LNCAP (cell line): ENCODE data around the gene FRMD8.
A peak's percentile ranks its signal among the peaks of the same experiment; 100 is the strongest.

ENCODE experiments used
- TF ChIP-seq, protein P1 (sequence below): fragments of 450-650 bp; IDR thresholded peaks from 2 replicates; pipeline ENCODE4 v1.5.1; 2017; ENCODE audit warnings: mild to moderate bottlenecking

The FRMD8 gene

DNA sequence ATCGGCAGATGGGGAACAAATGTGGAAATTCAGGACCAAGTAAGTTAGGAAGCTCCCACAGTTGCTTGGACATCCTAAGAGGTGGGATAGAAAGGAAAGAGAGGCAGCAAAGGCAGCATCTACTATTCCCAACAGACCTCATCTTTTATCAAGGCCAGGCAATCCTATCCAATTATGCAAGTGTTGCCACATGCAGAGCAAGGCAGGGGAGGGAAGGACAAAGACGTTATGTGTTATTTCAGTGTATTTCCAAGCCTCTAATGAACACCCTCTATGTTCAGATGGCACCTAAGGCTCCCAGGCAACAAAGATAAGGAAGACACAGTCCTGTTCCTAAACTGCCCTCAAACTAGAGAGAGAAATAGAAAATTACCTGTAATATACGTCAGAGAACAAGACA, 22.7 kb upstream of the FRMD8 start:
- TF ChIP-seq, protein P1, sequence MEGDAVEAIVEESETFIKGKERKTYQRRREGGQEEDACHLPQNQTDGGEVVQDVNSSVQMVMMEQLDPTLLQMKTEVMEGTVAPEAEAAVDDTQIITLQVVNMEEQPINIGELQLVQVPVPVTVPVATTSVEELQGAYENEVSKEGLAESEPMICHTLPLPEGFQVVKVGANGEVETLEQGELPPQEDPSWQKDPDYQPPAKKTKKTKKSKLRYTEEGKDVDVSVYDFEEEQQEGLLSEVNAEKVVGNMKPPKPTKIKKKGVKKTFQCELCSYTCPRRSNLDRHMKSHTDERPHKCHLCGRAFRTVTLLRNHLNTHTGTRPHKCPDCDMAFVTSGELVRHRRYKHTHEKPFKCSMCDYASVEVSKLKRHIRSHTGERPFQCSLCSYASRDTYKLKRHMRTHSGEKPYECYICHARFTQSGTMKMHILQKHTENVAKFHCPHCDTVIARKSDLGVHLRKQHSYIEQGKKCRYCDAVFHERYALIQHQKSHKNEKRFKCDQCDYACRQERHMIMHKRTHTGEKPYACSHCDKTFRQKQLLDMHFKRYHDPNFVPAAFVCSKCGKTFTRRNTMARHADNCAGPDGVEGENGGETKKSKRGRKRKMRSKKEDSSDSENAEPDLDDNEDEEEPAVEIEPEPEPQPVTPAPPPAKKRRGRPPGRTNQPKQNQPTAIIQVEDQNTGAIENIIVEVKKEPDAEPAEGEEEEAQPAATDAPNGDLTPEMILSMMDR: no peak

DNA sequence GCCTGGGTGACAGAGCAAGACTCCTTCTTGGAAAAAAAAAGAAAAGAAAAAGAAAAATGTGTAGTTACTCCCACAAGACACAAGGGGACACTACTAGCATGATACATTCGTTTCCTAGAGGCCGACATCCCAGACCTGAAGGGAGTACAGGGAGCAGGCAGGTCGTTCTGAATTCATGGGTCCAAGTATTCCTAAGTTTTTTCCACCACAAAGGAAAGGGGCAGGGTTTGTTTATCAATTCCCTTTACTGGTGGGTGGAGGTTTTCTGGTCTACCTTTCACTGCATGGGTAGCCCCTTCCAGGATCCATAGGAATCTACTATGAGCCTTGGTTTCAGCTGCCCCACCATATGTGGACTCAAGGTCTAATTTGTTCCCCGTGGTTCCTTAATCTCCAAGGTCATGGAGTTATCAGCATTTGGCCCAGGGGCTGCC, 20.1 kb upstream of the FRMD8 start:
- TF ChIP-seq, protein P1: peak; percentile 77

DNA sequence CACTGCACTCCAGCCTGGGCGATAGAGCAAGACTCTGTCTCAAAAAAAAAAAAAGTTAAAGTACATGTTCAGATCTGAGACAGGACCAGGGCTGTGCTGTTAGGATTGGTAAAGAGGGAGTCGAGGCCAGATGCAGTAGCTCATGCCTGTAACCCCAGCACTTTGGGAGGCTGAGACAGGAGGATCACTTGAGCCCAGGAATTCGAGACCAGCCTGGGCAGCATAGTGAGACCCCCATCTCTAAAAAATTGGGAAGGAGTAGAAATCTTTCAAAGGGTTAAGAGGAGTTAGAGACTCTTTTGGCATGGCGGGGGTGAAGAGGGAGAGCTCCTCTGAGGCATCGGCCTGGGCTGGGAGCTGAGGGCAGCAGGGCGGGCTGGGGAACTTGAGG, 15.8 kb upstream of the FRMD8 start:
- TF ChIP-seq, protein P1: no peak

DNA sequence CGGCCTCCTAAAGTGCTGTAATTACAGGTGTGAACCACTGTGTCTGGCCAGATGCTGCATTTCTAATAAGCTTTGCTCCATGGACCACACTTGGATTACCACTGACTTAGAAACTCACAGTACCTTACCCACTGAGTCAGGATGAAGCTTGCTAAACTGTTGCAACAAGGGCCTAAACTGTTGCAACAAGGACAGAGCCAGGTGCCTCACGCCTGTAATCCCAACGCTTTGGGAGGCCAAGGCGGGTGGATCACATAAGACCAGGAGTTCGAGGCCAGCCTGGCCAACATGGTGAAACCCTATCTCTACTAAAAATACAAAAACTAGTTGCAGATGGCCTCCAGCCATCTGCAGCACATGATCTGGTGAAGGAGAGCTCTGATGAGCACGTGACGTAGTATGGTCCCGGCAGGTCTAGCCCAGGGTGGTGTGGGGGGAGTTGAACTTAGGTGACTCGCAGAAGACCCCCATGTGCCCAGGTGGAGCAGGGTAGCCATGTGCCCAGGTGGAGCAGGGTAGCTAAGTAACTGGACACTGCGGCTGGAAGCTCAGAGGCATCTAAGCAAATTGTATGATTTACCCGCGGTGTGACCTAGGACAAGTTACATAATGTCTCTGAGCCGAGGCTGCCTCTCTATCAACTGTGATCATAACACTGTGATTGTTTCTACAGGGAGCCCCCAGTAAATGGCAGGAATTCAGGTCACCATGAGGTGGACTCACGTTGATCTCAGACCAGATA, 12.4 kb upstream of the FRMD8 start:
- TF ChIP-seq, protein P1: no peak

DNA sequence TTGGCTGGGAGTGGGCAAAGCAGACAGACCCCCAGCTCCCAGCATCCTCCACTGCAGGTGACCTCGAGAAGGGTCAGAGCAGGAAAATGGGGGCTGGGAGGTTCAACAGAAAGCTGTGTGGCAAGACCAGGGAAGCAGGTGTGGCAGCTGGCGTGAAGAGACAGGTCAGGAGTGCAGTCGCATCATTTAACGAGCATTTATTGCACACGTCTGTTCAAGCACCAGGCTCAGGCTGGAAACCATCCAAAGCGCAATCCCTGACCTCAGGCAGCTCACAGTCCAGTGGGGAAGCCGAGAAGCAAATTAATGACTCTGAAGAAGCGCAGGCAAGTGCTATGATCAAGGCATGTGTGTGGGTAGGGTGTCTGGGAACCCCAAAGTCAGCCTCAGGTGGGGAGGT, 11.4 kb upstream of the FRMD8 start:
- TF ChIP-seq, protein P1: no peak

DNA sequence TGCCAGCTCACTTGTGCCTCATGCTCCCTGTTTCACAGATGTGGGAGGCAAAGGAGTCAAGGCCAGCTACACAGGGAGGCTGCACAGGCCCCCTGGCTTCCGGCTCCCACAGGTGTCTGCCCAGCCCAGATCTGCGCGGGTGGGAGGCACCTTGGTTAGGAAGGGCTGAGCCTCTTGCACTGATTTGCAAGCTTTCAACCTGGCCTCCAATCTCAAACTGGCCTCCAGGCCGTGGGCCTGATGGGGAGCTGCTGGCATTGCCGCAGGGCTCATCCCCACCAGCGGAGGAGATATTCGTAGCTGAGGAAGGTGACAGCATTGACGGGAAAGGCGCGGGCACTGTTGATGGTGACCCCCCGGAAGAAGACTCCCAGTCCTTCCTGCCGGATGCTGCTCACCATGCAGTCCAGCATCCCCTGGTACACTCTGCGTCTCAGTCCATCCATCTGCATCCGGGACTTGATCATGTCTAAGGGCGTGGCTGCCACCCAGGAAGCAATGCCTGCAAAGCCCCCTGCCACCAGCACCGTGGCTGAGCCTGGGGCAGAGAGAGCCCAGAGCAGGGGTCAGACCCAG, 10.2 kb upstream of the FRMD8 start:
- TF ChIP-seq, protein P1: no peak

DNA sequence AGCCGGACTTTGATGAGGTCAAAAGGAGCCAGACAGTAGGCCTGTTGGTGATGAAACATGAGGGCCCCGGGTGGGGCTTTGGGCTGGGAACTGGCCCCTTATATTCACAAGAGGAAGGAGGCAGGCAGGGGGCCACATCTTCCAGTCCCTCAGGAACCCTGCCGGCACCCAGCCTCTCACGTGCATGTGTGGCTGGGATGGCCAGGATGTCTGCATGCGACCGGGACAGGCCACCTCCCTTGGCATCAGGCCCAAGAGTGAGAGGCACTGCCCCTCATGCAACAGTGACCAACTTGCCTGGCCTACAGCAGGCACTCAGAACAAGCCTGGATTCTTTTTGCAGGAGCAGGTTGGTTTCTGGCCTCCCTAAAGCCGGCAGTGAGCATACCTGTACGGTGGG, 9.4 kb upstream of the FRMD8 start:
- TF ChIP-seq, protein P1: no peak
